GM18519 (cell line): ENCODE measurements around the gene MCOLN2.
"Not testable (repeated sequence)": the region's sequence is repeated elsewhere in the genome, so short reads cannot be mapped to it uniquely, and the experiment has no call there.

ENCODE experiments used
- ATAC-seq: cut with Tn5 transposase; IDR thresholded peaks from one replicate; pipeline ENCODE4 v1.9.1; 2021; ENCODE audit warnings: mild to moderate bottlenecking, moderate library complexity; ENCODE audit not compliant: unreplicated experiment, low FRiP score

Gene MCOLN2

GRCh38 chr1:84907095-84907827 is 89.7 kb downstream of the MCOLN2 start:
- ATAC-seq, result no peak

DNA sequence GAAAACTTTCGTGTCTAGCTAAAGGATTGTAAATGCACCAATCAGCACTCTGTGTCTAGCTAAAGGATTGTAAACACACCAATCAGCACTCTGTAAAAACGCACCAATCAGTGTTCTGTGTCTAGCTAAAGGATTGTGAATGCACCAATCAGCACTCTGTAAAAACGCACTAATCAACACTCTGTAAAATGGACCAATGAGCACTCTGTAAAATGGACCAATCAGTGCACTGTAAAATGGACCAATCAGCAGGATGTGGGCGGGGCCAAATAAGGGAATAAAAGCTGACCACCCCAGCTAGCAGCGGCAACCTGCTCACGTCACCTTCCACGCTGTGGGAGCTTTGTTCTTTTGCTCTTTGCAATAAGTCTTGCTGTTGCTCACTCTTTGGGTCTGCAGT is 94.2 kb downstream of the MCOLN2 start:
- ATAC-seq, result not testable (repeated sequence)

DNA sequence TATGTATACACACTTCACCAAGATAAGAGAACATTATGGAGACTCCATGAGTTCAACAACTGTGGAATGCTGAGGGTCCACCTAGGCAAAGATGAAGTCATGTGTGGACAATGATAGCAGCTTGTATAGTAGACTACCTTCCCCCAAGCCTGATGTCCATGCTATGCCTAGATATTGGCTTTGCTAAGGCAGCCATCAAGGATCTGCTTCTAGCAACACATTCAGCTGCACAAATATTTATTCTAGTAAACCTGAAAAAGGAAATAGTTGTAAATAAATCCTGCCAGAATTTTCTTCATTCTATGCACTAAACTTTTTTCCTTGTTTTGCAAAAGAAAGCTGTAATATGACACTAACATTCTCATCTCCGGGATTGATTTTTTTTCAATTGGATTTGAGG is 96.9 kb downstream of the MCOLN2 start:
- no peak for ATAC-seq

DNA sequence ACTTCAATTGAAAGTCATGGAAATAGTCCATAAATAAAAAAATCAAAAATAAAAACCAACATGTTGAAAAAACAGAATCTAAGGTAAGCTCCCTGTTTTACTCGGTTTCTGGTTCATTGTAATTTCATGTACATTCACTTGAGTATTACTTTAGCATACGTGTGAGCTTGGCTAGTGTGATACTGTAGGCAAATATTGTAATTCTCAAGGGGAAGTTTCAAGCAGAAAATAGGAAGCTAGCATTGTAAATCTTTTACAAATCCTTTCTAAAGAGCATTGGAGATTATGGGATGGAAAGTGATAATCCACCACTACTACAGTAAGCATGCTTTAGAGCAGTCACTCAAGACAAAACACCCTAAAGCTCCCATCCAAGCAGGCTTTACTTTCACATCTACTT is 100.6 kb downstream of the MCOLN2 start:
- no peak for ATAC-seq

DNA sequence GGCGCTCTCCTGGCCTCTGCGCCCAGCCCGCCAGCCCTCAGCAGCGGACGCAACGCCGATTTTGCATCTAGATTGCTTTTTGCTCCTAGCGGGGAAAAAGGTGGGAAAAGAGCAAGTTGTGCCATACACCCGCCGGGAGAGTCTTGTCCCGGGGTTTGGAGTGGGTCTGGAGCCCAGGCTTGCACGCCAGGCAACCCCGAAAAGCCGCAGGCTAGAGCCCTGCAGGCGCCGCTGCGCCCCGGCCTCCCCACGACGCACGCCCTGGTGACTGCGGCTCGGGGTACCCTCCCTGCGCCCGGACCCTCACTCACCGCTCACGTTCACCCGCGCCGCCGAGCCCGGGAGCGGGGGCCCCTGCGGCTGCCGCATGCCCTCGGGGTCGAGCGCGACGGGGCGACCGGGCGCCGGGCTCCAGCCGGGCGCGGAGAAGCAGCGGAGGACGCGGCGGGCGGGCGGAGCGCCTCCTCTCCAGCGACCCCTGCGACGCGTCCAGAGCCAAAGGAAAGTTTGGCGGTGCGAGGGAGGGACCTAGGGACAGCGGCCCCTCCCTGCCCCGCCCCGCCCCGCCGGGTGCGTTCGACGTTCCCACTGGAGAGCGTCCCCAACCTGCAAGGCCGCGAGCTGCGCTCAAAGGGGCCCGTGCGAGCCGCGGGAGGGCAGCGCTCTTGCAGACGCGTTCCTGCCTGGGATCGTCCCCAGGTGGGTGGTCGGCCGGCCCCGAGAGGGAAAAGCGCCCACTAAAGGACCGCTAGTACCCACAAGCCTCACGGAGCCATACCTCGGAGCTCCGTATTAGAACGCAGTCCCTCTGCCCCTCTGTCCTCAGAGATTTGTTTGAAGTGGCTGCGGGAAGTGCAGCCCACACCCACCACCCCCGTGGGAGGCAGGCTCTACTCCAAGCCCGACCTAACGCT is 104.0 kb downstream of the MCOLN2 start, which contains the start of gene LPAR3:
LPAR3 (minus strand) TSS at position 502 of the 914 bp plus-strand sequence. CDS start 27,086 bp downstream, outside the sequence.
- no peak for ATAC-seq

DNA sequence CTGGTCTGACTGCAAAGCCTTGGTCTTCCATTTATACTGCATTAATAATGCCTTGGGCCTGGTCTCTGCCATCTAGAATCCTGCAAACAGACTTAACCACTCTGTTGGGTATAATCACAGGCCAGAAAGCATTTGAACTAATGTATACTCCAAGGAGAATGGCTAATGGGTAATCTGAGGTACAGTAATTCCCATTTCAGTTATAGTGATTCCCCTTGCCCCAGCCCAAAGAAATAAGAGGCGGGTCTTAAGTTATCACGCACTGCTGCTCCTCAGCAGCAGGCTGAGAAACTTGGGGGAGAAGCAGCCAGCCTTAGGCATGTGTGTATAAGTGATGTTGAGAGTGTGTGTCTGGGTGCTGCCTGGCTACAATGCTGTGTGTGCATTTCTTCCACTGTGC is 106.3 kb downstream of the MCOLN2 start:
- no peak for ATAC-seq

DNA sequence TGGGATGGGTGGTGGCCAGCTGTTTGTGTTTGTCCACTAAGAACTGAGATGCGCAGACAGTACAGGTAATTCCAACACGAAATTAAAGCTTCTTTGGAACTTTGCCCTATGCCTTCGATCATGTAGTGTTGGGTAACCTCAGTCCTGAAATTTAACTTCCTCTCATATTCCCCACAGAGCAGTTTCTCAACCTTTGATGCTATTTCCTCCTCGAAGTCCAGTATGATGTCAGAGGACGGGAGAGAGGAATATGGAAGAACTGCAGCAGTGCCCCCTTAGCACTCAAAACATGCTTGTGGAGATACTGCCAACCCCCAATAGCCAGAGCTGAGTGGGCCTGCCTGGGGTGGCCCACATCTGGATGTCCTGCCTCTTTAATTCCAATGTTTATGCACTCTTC is 107.5 kb downstream of the MCOLN2 start:
- no peak for ATAC-seq

DNA sequence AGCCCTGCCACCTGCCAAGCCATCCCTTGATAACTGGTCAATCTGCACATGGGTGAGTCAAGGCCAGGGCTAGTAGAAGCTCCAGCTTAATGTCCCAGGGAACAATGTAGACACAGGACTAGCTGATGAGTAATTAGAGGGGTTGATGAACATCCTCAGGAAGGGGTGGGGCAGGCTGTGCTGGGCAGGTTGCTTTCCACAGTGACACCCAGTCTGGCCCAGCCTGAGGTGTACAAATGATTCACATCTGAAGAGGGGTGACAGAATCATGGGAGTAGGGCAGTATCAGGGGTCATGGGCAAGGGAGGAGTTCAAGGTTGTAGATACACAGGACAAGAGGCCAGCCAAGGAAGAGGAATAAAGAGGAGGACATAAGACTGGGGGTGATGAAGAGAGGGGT is 108.2 kb downstream of the MCOLN2 start:
- ATAC-seq, result no peak

DNA sequence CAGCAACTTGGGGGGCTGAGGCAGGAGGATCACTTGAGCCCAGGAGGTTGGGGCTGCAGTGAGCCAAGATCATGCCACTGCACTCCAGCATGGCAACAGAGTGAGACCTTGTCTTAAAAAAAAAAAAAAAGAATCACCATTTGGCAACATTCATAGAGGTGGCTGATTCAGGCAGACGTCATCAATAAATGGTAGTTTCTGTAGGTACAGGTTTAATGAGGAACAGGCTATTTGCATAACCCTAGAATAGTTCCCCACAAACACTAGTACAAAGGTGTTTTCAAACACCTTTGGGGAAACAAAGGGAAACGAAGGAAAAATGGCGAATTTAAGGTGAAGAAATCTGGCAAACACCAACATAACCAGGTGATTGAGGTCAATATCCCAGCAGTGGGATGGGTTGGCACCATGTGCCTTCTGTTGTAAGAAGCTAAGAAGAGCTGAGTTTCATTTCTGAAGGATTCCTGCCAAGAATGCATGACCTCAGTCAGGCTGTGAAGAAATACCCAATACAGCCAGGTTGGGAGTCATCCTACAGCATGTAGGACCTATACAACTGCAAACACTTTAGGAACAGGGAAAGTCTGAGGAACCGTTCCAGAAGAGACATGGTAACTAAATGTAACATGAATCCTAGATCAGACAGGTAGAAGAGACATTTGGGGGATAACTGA is 109.5 kb downstream of the MCOLN2 start:
- ATAC-seq, result no peak

DNA sequence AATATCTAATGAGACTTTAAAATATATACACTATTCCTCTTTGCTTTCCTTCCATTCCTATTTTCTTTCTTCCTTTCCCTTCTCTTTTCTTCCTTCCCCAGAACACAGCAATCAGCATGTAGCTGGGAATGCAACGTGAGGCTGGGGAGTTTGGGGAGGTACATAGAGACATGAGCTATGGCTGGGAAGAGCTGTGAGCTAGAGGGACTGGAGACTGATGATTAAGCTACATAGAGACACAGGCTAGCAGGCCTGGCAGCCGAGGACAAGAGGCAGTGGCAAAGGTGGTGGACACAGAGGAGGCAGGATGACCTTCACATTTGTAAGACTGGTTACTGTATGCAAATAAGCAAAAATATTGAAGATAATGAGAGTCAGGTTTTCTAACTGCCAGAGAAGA is 111.4 kb downstream of the MCOLN2 start:
- no peak for ATAC-seq

DNA sequence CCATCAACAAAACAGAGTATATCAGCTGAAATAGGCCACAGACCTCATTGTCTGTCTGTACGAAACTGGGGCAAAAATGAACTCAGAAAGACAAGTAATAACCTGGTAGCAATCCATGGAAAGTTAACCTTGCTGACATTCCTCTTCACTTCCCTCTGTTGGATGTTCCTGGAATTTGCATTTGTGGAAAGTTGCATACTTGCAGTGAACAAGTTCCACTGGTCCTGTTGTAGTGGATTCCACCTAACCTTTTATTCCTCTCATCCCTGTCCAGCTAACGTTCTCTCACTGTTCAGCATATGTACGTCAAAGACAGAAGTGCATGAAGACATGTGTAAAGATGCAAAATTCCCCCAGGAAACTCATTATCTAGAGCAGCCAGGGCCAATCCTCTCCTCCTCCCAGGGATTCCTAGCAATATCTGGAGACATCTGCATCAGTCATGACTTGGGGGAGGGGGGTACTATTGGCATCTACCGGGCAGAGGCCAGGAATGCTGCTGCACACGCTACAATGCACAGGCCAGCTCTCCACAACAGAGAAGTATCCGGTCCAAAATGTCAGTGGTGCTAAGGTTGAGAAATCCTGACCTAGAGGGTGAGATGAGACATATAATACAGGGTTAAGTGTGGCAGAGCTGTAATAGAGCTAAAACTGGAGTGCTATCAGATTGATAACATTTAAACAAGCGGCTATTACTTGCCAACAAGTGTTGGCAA is 112.1 kb downstream of the MCOLN2 start:
- ATAC-seq, result no peak

DNA sequence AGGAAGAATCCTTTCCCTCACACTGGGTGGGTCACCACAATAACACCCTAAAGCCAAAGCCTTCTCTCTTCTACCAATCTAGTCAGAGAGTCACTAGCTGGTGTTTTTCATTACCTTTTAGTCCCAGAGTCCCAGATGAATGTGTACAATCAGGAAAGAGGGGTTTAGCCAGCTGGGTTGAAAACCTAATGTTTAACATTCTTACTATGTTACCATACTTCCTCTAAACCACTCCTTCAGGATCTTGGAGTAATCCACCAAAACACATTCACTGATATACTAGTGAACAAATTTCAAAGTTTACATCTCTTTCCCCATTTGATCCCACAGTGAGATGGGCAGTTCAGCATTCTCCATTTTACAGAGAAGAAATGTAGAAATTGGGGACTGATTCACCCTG is 113.6 kb downstream of the MCOLN2 start:
- ATAC-seq, result no peak

- no peak for ATAC-seq
Measured at GRCh38 chr1:84877592-84877991, 119.3 kb downstream of the MCOLN2 start.

- ATAC-seq, result no peak
Measured at GRCh38 chr1:84876353-84876752, 120.6 kb downstream of the MCOLN2 start.
